HEK293 (cell line): ENCODE data around the gene IL2RA.

Source experiments
- GLI2 ChIP-seq: fragments of 450-650 bp; formaldehyde crosslinking; IDR thresholded peaks from 2 replicates; pipeline ENCODE4; 2017; ENCODE audit warnings: missing biosample characterization, missing genetic modification characterization, low read depth, borderline replicate concordance
- KLF8 ChIP-seq: fragments of 450-650 bp; formaldehyde crosslinking; IDR thresholded peaks from 2 replicates; pipeline ENCODE4 v1.5.1; 2016; ENCODE audit warnings: missing biosample characterization, missing genetic modification characterization
- MYNN ChIP-seq: fragments of 450-650 bp; formaldehyde crosslinking; IDR thresholded peaks from 2 replicates; pipeline ENCODE4 v1.5.1; 2016; ENCODE audit warnings: missing biosample characterization, missing genetic modification characterization, borderline replicate concordance
- SP7 ChIP-seq: fragments of 450-650 bp; formaldehyde crosslinking; IDR thresholded peaks from 2 replicates; pipeline ENCODE4 v1.5.1; 2016; ENCODE audit warnings: missing biosample characterization, missing genetic modification characterization
- ZNF133 ChIP-seq: fragments of 450-650 bp; formaldehyde crosslinking; IDR thresholded peaks from 2 replicates; pipeline ENCODE4 v1.5.1; 2016; ENCODE audit warnings: missing biosample characterization, missing genetic modification characterization
- ZNF138 ChIP-seq: fragments of 450-650 bp; formaldehyde crosslinking; IDR thresholded peaks from 2 replicates; pipeline ENCODE4 v1.5.1; 2016; ENCODE audit warnings: missing biosample characterization, missing genetic modification characterization, borderline replicate concordance
- ZNF23 ChIP-seq: fragments of 450-650 bp; formaldehyde crosslinking; IDR thresholded peaks from 2 replicates; pipeline ENCODE4 v1.5.1; 2016; ENCODE audit warnings: missing biosample characterization, missing genetic modification characterization, borderline replicate concordance
- ZNF48 ChIP-seq: fragments of 450-650 bp; formaldehyde crosslinking; IDR thresholded peaks from 2 replicates; pipeline ENCODE4 v1.5.1; 2016; ENCODE audit warnings: missing biosample characterization, missing genetic modification characterization
- ZNF529 ChIP-seq: fragments of 450-650 bp; formaldehyde crosslinking; IDR thresholded peaks from 2 replicates; pipeline ENCODE4 v1.5.1; 2017; ENCODE audit warnings: missing genetic modification characterization, missing biosample characterization; ENCODE audit not compliant: insufficient replicate concordance
- ZNF600 ChIP-seq: fragments of 450-650 bp; formaldehyde crosslinking; IDR thresholded peaks from 2 replicates; pipeline ENCODE4 v1.5.1; 2016; ENCODE audit warnings: missing biosample characterization, missing genetic modification characterization
- ZNF629 ChIP-seq: fragments of 450-650 bp; formaldehyde crosslinking; IDR thresholded peaks from 2 replicates; pipeline ENCODE4 v1.5.1; 2017; ENCODE audit warnings: missing biosample characterization, missing genetic modification characterization
- ZNF670 ChIP-seq: fragments of 450-650 bp; formaldehyde crosslinking; IDR thresholded peaks from 2 replicates; pipeline ENCODE4 v1.5.1; 2016; ENCODE audit warnings: missing biosample characterization, missing genetic modification characterization, low read depth
- ZNF677 ChIP-seq: fragments of 450-650 bp; IDR thresholded peaks from 2 replicates; pipeline ENCODE4 v1.5.0; 2018; ENCODE audit warnings: missing biosample characterization, mild to moderate bottlenecking, missing genetic modification characterization, moderate library complexity
- ZNF701 ChIP-seq: fragments of 450-650 bp; formaldehyde crosslinking; IDR thresholded peaks from 2 replicates; pipeline ENCODE4 v1.5.1; 2016; ENCODE audit warnings: missing biosample characterization, missing genetic modification characterization
- ZNF777 ChIP-seq: fragments of 450-650 bp; formaldehyde crosslinking; IDR thresholded peaks from 2 replicates; pipeline ENCODE4 v1.5.1; 2017; ENCODE audit warnings: missing biosample characterization, missing genetic modification characterization, borderline replicate concordance
- ZNF830 ChIP-seq: fragments of 450-650 bp; IDR thresholded peaks from 2 replicates; pipeline ENCODE4 v1.5.0; 2018; ENCODE audit warnings: missing biosample characterization, missing genetic modification characterization, low read depth, mild to moderate bottlenecking, moderate library complexity
- ZSCAN16 ChIP-seq: fragments of 450-650 bp; formaldehyde crosslinking; IDR thresholded peaks from 2 replicates; pipeline ENCODE4 v1.5.1; 2016; ENCODE audit warnings: missing biosample characterization, missing genetic modification characterization
- ZSCAN30 ChIP-seq: fragments of 450-650 bp; IDR thresholded peaks from 2 replicates; pipeline ENCODE4 v1.5.1; 2018; ENCODE audit warnings: missing biosample characterization, mild to moderate bottlenecking, missing genetic modification characterization, moderate library complexity
- TF ChIP-seq, protein P1 (sequence below): fragments of 450-650 bp; formaldehyde crosslinking; conservative IDR thresholded peaks from 2 replicates; pipeline ENCODE4 v1.5.1; 2016; ENCODE audit warnings: low read depth, missing biosample characterization, missing genetic modification characterization
- TF ChIP-seq, protein P2 (sequence below): fragments of 450-650 bp; formaldehyde crosslinking; optimal IDR thresholded peaks from 2 replicates; pipeline ENCODE3; 2016; ENCODE audit warnings: missing biosample characterization, mild to moderate bottlenecking, missing genetic modification characterization
- TF ChIP-seq, protein P3 (sequence below): fragments of 450-650 bp; formaldehyde crosslinking; IDR thresholded peaks from 2 replicates; pipeline ENCODE4 v1.5.1; 2016; ENCODE audit warnings: missing biosample characterization, missing genetic modification characterization
- TF ChIP-seq, protein P4 (sequence below): fragments of 450-650 bp; formaldehyde crosslinking; IDR thresholded peaks from 2 replicates; pipeline ENCODE4 v1.5.1; 2016; ENCODE audit warnings: missing biosample characterization, missing genetic modification characterization
- TF ChIP-seq, protein P5 (sequence below): fragments of 450-650 bp; formaldehyde crosslinking; IDR thresholded peaks from 2 replicates; pipeline ENCODE4 v1.5.1; 2016; ENCODE audit warnings: missing biosample characterization, missing genetic modification characterization
- TF ChIP-seq, protein P6 (sequence below): fragments of 450-650 bp; formaldehyde crosslinking; IDR thresholded peaks from 2 replicates; pipeline ENCODE4 v1.5.1; 2016; ENCODE audit warnings: missing biosample characterization, missing genetic modification characterization
- TF ChIP-seq, protein P7 (sequence below): fragments of 450-650 bp; formaldehyde crosslinking; IDR thresholded peaks from 2 replicates; pipeline ENCODE4 v1.5.1; 2016; ENCODE audit warnings: missing biosample characterization, missing genetic modification characterization
- TF ChIP-seq, protein P8 (sequence below): fragments of 450-650 bp; IDR thresholded peaks from 2 replicates; pipeline ENCODE4 v1.5.1; 2018; ENCODE audit warnings: missing biosample characterization, mild to moderate bottlenecking, missing genetic modification characterization

The IL2RA gene

DNA sequence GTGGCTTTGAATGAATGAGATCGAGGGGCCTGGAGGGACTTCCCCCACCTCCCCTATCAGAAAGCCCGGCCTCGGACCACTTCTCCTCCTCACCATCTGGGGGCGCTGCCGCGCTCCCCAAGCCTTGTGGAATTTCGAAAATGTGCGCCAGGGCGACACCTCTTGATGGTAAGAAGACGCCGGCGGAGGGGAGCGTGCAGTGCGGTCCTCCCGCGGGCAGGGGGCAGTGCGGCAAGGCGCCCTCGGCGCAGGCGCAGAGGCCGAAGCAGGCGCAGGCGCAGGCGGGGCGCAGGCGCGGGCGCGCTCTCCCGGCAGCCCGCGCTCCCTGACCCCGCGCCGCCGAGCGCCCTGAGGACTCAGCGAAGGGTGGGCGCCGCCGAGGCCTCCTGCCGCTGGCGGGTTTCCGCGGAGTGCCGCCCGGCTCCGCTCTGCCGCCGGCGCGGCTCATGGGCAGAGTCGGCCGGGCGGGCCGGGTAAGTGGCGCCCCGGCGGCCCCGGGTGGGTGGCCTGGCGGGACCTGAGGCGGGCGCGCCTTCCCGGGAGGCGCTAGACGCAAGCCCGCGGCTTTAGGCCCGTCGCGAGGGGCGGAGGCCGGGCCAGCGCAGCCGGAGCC lies 26.7 kb upstream of the IL2RA start, which contains the start of gene RBM17 (continued):
- TF ChIP-seq, protein P1, sequence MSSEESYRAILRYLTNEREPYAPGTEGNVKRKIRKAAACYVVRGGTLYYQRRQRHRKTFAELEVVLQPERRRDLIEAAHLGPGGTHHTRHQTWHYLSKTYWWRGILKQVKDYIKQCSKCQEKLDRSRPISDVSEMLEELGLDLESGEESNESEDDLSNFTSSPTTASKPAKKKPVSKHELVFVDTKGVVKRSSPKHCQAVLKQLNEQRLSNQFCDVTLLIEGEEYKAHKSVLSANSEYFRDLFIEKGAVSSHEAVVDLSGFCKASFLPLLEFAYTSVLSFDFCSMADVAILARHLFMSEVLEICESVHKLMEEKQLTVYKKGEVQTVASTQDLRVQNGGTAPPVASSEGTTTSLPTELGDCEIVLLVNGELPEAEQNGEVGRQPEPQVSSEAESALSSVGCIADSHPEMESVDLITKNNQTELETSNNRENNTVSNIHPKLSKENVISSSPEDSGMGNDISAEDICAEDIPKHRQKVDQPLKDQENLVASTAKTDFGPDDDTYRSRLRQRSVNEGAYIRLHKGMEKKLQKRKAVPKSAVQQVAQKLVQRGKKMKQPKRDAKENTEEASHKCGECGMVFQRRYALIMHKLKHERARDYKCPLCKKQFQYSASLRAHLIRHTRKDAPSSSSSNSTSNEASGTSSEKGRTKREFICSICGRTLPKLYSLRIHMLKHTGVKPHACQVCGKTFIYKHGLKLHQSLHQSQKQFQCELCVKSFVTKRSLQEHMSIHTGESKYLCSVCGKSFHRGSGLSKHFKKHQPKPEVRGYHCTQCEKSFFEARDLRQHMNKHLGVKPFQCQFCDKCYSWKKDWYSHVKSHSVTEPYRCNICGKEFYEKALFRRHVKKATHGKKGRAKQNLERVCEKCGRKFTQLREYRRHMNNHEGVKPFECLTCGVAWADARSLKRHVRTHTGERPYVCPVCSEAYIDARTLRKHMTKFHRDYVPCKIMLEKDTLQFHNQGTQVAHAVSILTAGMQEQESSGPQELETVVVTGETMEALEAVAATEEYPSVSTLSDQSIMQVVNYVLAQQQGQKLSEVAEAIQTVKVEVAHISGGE (tag by site-specific recombination), result no peak
- TF ChIP-seq ZNF48 (tag by site-specific recombination) (no peak), ZNF138 (tag by site-specific recombination) (no peak), ZNF777 (tag by site-specific recombination) (no peak), GLI2 (tag by site-specific recombination) (no peak), ZNF629 (peak; percentile 60), ZNF670 (tag by site-specific recombination) (no peak), ZNF600 (tag by site-specific recombination) (no peak), ZNF677 (peak; percentile 87), ZNF701 (tag by site-specific recombination) (no peak), ZNF830 (tag by site-specific recombination) (no peak), ZNF23 (tag by site-specific recombination) (no peak), ZSCAN16 (tag by site-specific recombination) (no peak), ZNF133 (tag by site-specific recombination) (no peak), KLF8 (tag by site-specific recombination) (peak; percentile 36), MYNN (tag by site-specific recombination) (no peak), SP7 (peak; percentile 62), ZSCAN30 (tag by site-specific recombination) (peak; percentile 64), ZNF529 (no peak)
- TF ChIP-seq, protein P2, sequence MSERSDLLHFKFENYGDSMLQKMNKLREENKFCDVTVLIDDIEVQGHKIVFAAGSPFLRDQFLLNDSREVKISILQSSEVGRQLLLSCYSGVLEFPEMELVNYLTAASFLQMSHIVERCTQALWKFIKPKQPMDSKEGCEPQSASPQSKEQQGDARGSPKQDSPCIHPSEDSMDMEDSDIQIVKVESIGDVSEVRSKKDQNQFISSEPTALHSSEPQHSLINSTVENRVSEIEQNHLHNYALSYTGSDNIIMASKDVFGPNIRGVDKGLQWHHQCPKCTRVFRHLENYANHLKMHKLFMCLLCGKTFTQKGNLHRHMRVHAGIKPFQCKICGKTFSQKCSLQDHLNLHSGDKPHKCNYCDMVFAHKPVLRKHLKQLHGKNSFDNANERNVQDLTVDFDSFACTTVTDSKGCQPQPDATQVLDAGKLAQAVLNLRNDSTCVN (tag by site-specific recombination), result peak; percentile 18
- TF ChIP-seq, protein P3, sequence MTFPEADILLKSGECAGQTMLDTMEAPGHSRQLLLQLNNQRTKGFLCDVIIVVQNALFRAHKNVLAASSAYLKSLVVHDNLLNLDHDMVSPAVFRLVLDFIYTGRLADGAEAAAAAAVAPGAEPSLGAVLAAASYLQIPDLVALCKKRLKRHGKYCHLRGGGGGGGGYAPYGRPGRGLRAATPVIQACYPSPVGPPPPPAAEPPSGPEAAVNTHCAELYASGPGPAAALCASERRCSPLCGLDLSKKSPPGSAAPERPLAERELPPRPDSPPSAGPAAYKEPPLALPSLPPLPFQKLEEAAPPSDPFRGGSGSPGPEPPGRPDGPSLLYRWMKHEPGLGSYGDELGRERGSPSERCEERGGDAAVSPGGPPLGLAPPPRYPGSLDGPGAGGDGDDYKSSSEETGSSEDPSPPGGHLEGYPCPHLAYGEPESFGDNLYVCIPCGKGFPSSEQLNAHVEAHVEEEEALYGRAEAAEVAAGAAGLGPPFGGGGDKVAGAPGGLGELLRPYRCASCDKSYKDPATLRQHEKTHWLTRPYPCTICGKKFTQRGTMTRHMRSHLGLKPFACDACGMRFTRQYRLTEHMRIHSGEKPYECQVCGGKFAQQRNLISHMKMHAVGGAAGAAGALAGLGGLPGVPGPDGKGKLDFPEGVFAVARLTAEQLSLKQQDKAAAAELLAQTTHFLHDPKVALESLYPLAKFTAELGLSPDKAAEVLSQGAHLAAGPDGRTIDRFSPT (tag by site-specific recombination), result no peak
- TF ChIP-seq, protein P4, sequence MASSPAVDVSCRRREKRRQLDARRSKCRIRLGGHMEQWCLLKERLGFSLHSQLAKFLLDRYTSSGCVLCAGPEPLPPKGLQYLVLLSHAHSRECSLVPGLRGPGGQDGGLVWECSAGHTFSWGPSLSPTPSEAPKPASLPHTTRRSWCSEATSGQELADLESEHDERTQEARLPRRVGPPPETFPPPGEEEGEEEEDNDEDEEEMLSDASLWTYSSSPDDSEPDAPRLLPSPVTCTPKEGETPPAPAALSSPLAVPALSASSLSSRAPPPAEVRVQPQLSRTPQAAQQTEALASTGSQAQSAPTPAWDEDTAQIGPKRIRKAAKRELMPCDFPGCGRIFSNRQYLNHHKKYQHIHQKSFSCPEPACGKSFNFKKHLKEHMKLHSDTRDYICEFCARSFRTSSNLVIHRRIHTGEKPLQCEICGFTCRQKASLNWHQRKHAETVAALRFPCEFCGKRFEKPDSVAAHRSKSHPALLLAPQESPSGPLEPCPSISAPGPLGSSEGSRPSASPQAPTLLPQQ, result peak; percentile 57
- TF ChIP-seq, protein P5, sequence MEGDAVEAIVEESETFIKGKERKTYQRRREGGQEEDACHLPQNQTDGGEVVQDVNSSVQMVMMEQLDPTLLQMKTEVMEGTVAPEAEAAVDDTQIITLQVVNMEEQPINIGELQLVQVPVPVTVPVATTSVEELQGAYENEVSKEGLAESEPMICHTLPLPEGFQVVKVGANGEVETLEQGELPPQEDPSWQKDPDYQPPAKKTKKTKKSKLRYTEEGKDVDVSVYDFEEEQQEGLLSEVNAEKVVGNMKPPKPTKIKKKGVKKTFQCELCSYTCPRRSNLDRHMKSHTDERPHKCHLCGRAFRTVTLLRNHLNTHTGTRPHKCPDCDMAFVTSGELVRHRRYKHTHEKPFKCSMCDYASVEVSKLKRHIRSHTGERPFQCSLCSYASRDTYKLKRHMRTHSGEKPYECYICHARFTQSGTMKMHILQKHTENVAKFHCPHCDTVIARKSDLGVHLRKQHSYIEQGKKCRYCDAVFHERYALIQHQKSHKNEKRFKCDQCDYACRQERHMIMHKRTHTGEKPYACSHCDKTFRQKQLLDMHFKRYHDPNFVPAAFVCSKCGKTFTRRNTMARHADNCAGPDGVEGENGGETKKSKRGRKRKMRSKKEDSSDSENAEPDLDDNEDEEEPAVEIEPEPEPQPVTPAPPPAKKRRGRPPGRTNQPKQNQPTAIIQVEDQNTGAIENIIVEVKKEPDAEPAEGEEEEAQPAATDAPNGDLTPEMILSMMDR (tag by site-specific recombination), result peak; percentile 99
- TF ChIP-seq, protein P6, sequence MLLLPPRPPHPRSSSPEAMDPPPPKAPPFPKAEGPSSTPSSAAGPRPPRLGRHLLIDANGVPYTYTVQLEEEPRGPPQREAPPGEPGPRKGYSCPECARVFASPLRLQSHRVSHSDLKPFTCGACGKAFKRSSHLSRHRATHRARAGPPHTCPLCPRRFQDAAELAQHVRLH (tag by site-specific recombination), result peak; percentile 50; the same call in 1 of the 2 replicates
- TF ChIP-seq, protein P7, sequence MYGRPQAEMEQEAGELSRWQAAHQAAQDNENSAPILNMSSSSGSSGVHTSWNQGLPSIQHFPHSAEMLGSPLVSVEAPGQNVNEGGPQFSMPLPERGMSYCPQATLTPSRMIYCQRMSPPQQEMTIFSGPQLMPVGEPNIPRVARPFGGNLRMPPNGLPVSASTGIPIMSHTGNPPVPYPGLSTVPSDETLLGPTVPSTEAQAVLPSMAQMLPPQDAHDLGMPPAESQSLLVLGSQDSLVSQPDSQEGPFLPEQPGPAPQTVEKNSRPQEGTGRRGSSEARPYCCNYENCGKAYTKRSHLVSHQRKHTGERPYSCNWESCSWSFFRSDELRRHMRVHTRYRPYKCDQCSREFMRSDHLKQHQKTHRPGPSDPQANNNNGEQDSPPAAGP (tag by site-specific recombination), result peak; percentile 63; the same call in 1 of the 2 replicates
- TF ChIP-seq, protein P8, sequence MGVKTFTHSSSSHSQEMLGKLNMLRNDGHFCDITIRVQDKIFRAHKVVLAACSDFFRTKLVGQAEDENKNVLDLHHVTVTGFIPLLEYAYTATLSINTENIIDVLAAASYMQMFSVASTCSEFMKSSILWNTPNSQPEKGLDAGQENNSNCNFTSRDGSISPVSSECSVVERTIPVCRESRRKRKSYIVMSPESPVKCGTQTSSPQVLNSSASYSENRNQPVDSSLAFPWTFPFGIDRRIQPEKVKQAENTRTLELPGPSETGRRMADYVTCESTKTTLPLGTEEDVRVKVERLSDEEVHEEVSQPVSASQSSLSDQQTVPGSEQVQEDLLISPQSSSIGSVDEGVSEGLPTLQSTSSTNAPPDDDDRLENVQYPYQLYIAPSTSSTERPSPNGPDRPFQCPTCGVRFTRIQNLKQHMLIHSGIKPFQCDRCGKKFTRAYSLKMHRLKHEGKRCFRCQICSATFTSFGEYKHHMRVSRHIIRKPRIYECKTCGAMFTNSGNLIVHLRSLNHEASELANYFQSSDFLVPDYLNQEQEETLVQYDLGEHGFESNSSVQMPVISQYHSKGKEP, result peak; percentile 95
